ENCODE data around the gene HOXB3.

DNA sequence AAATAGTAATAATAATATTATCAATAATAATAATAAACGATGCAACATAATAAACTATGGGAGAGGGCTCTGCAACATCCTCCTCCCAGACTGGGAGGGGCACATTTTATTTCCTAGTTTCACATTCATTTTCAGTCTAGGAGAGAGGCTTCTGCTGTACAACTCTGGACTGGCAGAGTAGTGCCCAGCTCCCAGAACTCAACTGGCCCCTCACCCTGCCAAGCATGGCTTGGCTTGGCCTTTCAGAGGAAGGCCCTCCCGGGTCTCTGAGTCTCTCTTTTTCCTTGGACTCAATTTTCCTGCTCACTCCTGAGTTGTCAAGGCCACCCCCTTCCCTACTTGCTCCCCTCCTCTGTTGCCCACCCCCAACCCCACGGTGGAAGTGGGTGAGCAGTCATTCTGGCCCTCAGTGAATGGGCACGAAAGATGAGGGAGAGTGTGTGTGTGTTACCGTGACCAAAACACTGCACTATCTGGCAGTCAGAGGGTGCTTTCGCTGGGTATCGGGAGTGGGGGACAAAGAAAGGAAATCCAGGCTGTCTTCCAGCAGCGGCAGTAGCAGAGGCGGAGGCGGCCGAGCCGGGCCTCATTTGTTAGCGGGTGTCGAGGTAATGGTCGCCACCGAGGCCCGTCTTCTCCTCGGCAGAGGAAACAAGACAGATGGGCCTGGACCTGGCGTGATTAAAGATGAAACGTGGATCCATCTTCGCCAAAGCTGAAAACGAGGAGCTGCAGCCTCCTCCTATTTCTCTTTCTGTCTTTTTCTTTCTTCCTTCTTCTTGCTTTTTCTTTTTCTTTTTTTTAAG, 14.2 kb downstream of the HOXB3 start:
- TF ChIP-seq, protein P1, sequence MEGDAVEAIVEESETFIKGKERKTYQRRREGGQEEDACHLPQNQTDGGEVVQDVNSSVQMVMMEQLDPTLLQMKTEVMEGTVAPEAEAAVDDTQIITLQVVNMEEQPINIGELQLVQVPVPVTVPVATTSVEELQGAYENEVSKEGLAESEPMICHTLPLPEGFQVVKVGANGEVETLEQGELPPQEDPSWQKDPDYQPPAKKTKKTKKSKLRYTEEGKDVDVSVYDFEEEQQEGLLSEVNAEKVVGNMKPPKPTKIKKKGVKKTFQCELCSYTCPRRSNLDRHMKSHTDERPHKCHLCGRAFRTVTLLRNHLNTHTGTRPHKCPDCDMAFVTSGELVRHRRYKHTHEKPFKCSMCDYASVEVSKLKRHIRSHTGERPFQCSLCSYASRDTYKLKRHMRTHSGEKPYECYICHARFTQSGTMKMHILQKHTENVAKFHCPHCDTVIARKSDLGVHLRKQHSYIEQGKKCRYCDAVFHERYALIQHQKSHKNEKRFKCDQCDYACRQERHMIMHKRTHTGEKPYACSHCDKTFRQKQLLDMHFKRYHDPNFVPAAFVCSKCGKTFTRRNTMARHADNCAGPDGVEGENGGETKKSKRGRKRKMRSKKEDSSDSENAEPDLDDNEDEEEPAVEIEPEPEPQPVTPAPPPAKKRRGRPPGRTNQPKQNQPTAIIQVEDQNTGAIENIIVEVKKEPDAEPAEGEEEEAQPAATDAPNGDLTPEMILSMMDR (IDR thresholded peaks at IDR 0.05): no peak
- TF ChIP-seq POLR2A (IDR thresholded peaks at IDR 0.05): no peak
